HFFc6 (cell line): Measurements from ENCODE around the gene NFIX. TPM values are rescaled to one million over a fixed set of nuclear protein-coding genes. Genes with fewer than 3 reads are reported as not detected.

Source experiments
- DNase-seq: peaks from one replicate; pipeline ENCODE4 v3.0.0-alpha.2; 2018
- H3K27ac Mint-ChIP-seq: 2 replicates; pipeline ENCODE4 v1.8.0; 2020; ENCODE audit warnings: mild to moderate bottlenecking, mixed read lengths
- H3K27me3 Mint-ChIP-seq: 2 replicates; pipeline ENCODE4 v1.8.0; 2021; ENCODE audit warnings: mild to moderate bottlenecking, moderate library complexity, mixed read lengths; ENCODE audit not compliant: insufficient read depth
- H3K36me3 Mint-ChIP-seq: 2 replicates; pipeline ENCODE4 v1.8.0; 2021; ENCODE audit warnings: low read depth, mixed read lengths
- H3K4me1 Mint-ChIP-seq: 2 replicates; pipeline ENCODE4 v1.8.0; 2020; ENCODE audit warnings: low read depth, mixed read lengths
- H3K4me3 Mint-ChIP-seq: 2 replicates; pipeline ENCODE4 v1.8.0; 2020; ENCODE audit warnings: mild to moderate bottlenecking, moderate library complexity, mixed read lengths
- H3K9me3 Mint-ChIP-seq: 2 replicates; pipeline ENCODE4 v1.8.0; 2020; ENCODE audit warnings: mild to moderate bottlenecking, mixed read lengths
- CTCF ChIP-seq: fragments of 200-600 bp; sonication (generic); IDR thresholded peaks from 2 replicates; pipeline ENCODE4 v1.5.0; 2021; ENCODE audit warnings: antibody characterized with exemption, mild to moderate bottlenecking
- total RNA-seq, 6 experiments: library from RNA; stranded (reverse); fragmentation: NEBNext Ultra II Directional; extraction: Animal tissue kit (Norgen Biotek cat#: 25700); gene quantifications; 2 replicates in 1 of 6; 3 replicates in 5 of 6; pipeline ENCODE4 v1.2.3, GENCODE V29; 2021

Gene NFIX
- total RNA-seq, 6 experiments from 2014 or later = 129 to 161 (median 142) TPM

GRCh38 chr19:13008926-13009787 lies 13.9 kb downstream of the NFIX start:
- no peak for TF ChIP-seq CTCF
- Mint-ChIP-seq H3K4me1 (peaks cover 16% of the 10 kb centered on the region), H3K9me3 (no peaks in the 10 kb centered on the region), H3K27ac (no peak overlapping the region), H3K4me3 (no peak overlapping the region), H3K36me3 (peaks cover 4% of the 10 kb centered on the region; the same call in 1 of the 2 replicates), H3K27me3 (no peaks in the 10 kb centered on the region; the same call in 1 of the 2 replicates)
- no peak for DNase-seq

- Mint-ChIP-seq H3K27me3 (no peaks in the 10 kb centered on the region; the same call in 1 of the 2 replicates), H3K36me3 (peaks cover 4% of the 10 kb centered on the region; the same call in 1 of the 2 replicates), H3K9me3 (no peaks in the 10 kb centered on the region), H3K4me1 (peaks cover 16% of the 10 kb centered on the region), H3K4me3 (no peak overlapping the region), H3K27ac (no peak overlapping the region)
- DNase-seq = no peak
- TF ChIP-seq CTCF = no peak
These were observed 15.0 kb downstream of the NFIX start for GRCh38 chr19:13010038-13010991.

GRCh38 chr19:13010992-13011652 lies 15.8 kb downstream of the NFIX start:
- no peak for TF ChIP-seq CTCF
- H3K36me3 Mint-ChIP-seq = peaks cover 4% of the 10 kb centered on the region; the same call in 1 of the 2 replicates
- H3K27me3 Mint-ChIP-seq = no peaks in the 10 kb centered on the region; the same call in 1 of the 2 replicates
- no peak for DNase-seq
- no peak overlapping the region for H3K4me3 Mint-ChIP-seq
- H3K27ac Mint-ChIP-seq = no peak overlapping the region
- H3K4me1 Mint-ChIP-seq = peaks cover 21% of the 10 kb centered on the region
- H3K9me3 Mint-ChIP-seq = no peaks in the 10 kb centered on the region

GRCh38 chr19:13011653-13012389 lies 16.5 kb downstream of the NFIX start:
- Mint-ChIP-seq H3K4me3 (no peak overlapping the region), H3K9me3 (no peaks in the 10 kb centered on the region), H3K27ac (no peak overlapping the region), H3K27me3 (no peaks in the 10 kb centered on the region; the same call in 1 of the 2 replicates), H3K4me1 (peaks cover 26% of the 10 kb centered on the region), H3K36me3 (peaks cover 4% of the 10 kb centered on the region; the same call in 1 of the 2 replicates)
- no peak for TF ChIP-seq CTCF
- no peak for DNase-seq
